D721Med (cell line): ENCODE data around the gene SOX30.

Experiments
- DNase-seq: peaks from one replicate; pipeline ENCODE4 v3.0.0; 2011; ENCODE audit warnings: low spot score; ENCODE audit not compliant: insufficient read length
- FAIRE-seq: peaks from 2 replicates; lab custom pipeline; 2011; peaks lifted over from hg19 to GRCh38; lab: Jason Lieb, UNC
- TF ChIP-seq, protein P1 (sequence below): IDR thresholded peaks from 2 replicates; pipeline ENCODE4 v1.5.1; 2012; ENCODE audit warnings: mild to moderate bottlenecking, control low read depth; ENCODE audit not compliant: insufficient read depth; ENCODE audit errors: missing control alignments

Gene SOX30

DNA sequence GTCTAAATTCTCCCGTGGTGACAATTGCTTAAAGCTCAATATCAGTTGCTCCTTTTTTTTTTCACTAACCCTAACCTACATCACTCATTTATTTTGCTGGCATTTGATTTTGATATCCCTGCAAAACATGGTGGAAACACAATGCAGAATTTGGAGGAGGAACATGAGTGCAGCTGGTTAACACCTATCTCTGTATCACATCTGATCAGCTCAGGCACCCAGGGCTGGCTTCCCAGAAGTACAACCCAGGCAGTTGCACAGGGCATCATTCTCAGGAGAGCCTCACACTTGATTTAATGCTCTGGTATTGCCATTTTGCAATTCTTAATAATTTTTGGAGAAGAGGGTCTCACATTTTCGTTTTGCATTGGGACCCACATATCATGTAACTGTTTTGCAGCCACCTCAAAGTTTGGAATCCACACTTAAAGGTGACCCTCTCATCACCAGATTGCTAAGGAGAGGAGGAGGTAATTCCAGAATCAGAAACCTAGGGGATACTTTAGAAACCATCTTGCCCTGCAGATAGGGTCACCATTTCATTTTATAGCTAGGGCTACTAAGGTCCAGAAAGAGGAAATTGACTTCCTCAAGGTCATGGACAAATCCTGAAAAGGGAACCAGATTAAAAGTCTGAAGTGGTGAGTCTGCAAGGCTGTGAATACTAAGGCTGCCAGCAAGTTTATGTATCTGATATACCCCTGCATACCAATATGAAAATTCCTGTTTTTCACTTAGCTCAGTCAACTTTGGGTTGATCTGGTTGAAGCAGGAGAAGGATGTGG is 57.4 kb downstream of the SOX30 start:
- FAIRE-seq = no peak
- TF ChIP-seq, protein P1, sequence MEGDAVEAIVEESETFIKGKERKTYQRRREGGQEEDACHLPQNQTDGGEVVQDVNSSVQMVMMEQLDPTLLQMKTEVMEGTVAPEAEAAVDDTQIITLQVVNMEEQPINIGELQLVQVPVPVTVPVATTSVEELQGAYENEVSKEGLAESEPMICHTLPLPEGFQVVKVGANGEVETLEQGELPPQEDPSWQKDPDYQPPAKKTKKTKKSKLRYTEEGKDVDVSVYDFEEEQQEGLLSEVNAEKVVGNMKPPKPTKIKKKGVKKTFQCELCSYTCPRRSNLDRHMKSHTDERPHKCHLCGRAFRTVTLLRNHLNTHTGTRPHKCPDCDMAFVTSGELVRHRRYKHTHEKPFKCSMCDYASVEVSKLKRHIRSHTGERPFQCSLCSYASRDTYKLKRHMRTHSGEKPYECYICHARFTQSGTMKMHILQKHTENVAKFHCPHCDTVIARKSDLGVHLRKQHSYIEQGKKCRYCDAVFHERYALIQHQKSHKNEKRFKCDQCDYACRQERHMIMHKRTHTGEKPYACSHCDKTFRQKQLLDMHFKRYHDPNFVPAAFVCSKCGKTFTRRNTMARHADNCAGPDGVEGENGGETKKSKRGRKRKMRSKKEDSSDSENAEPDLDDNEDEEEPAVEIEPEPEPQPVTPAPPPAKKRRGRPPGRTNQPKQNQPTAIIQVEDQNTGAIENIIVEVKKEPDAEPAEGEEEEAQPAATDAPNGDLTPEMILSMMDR = no peak
- no peak for DNase-seq

GRCh38 chr5:157594257-157594656 is 58.0 kb downstream of the SOX30 start:
- DNase-seq (no peak), FAIRE-seq (no peak)
- TF ChIP-seq, protein P1 = no peak

DNA sequence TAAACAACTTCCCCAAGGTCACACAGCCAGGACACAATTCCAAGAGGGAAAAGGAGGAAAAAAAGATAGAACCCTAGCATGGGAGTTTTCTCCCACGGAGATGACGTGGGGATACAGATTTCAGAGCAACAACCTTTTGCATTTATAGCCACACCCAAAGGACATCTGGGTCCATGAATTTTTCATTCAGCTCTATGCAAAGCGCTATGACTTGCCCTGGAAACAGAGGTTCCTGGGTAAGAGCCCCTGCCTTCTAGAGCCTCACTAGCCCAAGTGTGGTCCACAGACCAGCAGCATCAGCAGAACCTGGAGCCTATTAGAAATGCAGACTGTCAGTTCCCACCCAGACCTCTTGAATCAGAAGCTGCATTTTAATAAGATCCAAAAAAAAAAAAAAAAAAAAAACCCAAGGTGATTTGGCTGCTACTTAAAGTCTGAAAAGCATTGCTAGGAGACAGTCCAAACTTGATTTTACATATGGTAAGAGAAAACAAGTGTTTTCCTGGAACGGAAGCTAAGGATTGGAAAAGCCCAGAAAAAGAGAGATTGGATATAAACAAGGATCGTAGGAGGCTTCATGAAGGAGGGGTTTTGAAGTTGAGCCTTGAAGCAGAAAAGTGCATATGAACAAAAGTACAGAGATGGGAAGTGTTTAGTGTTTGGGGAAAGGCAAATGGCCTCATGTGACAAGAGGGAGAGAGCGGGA is 59.0 kb downstream of the SOX30 start:
- TF ChIP-seq, protein P1 = no peak
- DNase-seq = no peak
- no peak for FAIRE-seq

GRCh38 chr5:157592594-157592993 is 59.6 kb downstream of the SOX30 start:
- TF ChIP-seq, protein P1 = no peak
- no peak for DNase-seq
- FAIRE-seq = no peak

- TF ChIP-seq, protein P1 = no peak
- DNase-seq (no peak), FAIRE-seq (no peak)
These were observed 61.8 kb downstream of the SOX30 start for GRCh38 chr5:157590478-157590877.

- TF ChIP-seq, protein P1 = no peak
- FAIRE-seq (no peak), DNase-seq (no peak)
These were observed 67.6 kb downstream of the SOX30 start for GRCh38 chr5:157584628-157585027.
